Amygdala (tissue), 56 donors: ENCODE measurements around the gene LYZL6.

Source experiments
- DNase-seq, 56 donors: peaks; one replicate each; lab custom pipeline; 2025; lab: John Stamatoyannopoulos, UW

Gene LYZL6

GRCh38 chr17:35943537-35943936 lies at the start of gene LYZL6:
LYZL6 (minus strand) TSS chr17:35943713; CDS start chr17:35939356, 4,357 bp downstream.
- DNase-seq: no peak

- no peak for DNase-seq
Measured at GRCh38 chr17:35991075-35991474, 47.6 kb upstream of the LYZL6 start.

- no peak for DNase-seq
Measured at GRCh38 chr17:35988164-35988563, 44.7 kb upstream of the LYZL6 start.

DNA sequence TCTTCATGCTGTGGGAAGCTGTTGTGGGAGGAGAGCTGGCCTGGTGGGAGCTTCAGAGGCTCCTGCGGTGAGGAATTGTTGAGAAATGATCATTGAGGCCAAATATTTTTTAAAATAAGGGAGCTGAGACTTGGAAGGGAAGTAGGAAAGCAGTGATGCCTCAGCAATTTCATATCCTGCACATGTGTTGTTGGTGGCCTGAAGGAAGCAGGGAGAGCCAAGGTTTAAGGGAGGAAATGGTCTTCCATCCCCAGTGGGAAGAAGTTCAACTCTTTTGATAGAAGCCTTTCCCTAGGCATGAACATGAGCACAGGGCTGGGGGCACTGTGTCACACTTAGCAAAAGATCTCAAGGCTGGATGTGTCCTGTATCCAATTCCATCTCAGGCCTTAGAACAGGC lies 43.1 kb upstream of the LYZL6 start, which contains the start of gene CCL14:
Gene CCL14 (minus strand): TSS at position 87 of the 400 bp plus-strand sequence. CDS start 80 bp downstream, at position 7.
- DNase-seq: no peak

DNA sequence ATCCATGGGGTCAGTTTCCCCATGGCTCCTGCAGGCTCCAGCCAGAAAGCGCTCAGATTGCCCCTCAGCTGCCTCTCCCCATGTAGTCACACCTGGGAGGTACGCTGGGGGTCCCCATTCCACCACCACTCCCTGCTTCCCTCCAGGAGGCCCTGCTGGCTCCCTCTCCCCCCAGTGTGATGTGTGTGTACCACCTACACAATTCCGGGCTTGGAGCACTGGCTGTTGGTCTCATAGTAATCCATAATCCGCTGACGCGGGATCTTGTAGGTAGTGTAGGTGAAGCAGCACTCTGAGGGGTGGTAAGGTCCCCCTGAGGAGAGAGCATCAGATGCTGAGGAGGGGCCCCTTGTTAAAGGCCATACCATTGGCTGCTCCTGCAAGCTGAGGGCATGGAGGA lies 40.6 kb upstream of the LYZL6 start:
- DNase-seq: no peak

DNA sequence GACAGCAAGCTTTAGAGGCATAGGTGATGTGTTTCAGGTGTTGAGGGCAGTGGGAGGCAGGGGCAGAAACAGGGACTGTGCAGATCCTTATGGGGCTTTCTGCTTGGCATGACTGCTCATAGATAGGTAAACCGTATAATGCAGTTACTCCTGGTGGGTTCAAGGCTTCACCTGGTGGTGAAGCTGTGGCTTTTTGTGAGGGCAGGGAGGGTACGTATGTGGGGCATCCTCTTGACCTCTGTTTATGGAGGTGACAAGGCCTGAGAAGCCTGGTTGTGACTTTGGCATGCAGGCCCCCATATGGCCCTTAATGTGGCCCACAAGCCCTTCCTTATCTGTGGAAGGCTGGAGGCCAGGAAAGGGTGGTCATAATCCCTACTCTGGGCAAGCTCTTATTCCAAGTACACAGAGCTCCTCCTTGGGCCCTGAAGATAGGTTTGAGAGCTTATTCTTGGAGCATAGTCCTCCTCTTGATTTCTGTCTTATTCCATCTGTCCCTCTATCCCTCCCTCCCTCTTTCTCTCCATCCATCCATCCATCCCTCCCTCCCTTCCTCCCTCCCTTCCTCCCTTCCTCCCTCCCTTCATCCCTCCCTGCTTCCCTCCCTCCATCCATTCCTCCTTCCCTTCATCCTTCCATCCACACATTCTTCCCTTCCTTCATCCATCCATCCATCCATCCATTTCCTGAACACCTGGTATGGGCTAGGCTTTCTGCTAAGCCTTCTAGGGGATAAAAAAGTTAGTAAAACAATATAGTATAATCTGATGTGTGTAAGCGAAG lies 39.1 kb upstream of the LYZL6 start:
- no peak for DNase-seq

- DNase-seq: no peak
Measured at GRCh38 chr17:35981908-35982330, 38.4 kb upstream of the LYZL6 start.

- no peak for DNase-seq
Measured at GRCh38 chr17:35981246-35981645, 37.7 kb upstream of the LYZL6 start, which contains the start of gene CCL16. CCL16 (minus strand) TSS chr17:35981497; CDS start chr17:35981420, 77 bp downstream.

DNA sequence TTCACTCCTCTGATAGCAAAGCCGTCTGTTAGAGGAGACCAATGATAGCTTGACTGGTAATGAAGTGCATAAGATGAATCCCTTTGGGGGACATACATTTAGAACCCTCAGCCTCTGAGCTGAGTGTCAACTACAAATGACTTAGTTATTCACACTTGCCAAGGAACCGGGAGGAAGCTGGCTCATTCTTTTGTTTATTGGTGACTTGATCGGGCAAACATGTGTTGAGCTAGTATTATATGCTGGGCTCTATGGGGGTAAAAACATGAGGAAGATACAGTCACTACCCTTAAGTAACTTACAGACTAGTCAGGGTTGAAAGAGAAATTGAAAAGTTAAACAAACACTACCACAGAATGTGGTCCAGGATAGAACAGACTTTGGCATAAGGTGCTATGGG lies 34.8 kb upstream of the LYZL6 start:
- DNase-seq: no peak

GRCh38 chr17:35977509-35977908 lies 34.0 kb upstream of the LYZL6 start:
- no peak for DNase-seq

DNA sequence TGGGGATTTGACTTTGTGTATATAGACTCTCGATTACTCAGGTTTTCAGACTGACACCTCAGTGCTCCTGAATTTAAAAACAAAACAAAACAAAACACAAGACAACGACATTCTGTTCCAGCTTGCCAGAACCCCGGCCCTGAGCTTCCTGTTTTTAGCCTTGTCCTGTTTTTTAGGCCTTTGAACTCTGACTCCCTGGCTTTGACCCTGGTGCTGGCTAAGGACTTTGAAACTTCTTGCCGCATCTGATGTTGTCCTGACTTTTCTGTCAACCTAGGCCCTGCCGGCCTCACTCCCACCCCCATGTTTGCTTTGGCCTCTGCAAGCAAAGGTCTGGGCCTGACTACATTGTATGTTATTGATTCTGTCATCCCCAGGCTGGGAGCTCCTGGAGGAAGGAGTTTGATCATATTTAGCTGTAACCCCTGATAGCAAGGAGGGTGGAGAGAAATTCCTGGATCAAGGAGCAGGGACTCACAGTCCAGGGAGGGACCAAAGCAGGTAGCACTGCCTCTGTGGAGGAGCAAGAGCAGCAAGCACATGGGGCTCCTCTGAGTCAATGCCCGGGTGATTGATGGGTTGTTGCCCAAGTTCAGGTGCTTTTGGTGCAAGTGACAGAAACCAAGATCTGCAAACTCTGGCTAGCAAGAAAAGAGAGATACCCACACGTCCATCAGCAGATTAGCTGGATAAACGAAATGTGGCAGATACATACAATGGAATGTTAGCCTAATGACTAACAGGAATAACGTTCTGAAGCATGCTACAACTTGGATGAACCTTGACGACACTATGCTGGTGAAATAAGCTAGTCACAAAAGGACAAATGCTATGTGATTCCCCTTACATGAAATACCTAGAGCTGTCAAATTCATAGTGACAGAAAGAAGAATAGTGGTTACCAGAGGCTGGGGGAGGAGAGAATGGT lies 30.1 kb upstream of the LYZL6 start:
- no peak for DNase-seq

DNA sequence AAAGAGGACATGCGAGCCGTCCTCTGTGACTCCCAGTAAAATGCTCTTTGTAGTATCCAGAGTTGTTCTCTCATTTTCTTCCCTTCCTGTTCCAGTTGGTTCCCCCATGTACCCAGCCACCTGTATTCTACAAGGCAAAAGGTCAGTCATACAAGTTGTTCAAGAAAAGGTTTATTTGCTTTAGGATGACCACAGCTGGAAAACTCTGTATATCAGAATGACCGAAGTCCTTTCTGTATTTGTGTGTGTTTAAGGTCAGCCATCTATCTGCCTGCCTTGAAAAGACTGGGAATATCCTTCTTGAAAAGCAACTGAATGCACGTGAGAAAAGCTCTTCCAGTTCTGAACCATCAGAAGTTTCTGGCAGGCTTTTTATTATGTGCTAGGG lies 29.4 kb upstream of the LYZL6 start:
- DNase-seq: no peak

- no peak for DNase-seq
Measured at GRCh38 chr17:35972535-35972934, 29.0 kb upstream of the LYZL6 start.

GRCh38 chr17:35972066-35972465 lies 28.6 kb upstream of the LYZL6 start:
- no peak for DNase-seq

GRCh38 chr17:35969558-35970380 lies 26.3 kb upstream of the LYZL6 start:
- peak in 50 of 56 donors; percentile 3 to 93 (median 42) for DNase-seq

GRCh38 chr17:35968520-35969054 lies 25.1 kb upstream of the LYZL6 start:
- no peak for DNase-seq

GRCh38 chr17:35965272-35965671 lies 21.8 kb upstream of the LYZL6 start:
- DNase-seq: no peak

GRCh38 chr17:35963663-35964062 lies 20.1 kb upstream of the LYZL6 start:
- DNase-seq: no peak

DNA sequence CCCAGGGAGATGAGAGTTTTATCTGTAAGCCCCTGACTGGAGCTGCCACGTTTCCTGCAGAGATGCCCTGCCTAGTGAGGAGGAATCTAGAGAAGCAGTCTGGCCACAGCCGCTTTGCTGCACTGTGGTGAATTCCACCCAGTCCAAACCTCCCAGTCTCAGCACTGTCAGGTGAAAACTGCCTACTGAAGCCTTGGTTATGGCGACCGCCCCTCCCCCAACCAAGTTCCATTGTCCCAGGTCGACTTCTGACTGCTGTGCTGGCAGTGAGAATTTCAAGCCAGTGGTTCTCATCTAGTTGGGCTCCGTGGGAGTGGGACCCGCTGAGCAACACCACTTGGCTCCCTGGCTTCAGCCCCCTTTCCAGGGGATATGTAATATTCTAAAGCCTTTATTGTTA lies 10.2 kb upstream of the LYZL6 start:
- DNase-seq: no peak

- no peak for DNase-seq
Measured at GRCh38 chr17:35949401-35949800, 5.9 kb upstream of the LYZL6 start.
